GM06990 (cell line): ENCODE measurements around the gene ZNF598.

Experiments
- DNase-seq: peaks from one replicate; pipeline ENCODE4 v3.0.0-alpha.2; 2011; ENCODE audit not compliant: insufficient read length; ENCODE audit errors: extremely low read depth
- H3K27me3 ChIP-seq: replicated peaks from 2 replicates; pipeline ENCODE4 v1.6.0; 2011; ENCODE audit warnings: low read length; ENCODE audit not compliant: control insufficient read depth, insufficient read depth
- H3K36me3 ChIP-seq: 2 replicates; pipeline ENCODE4 v1.5.1; 2011; ENCODE audit warnings: low read length; ENCODE audit not compliant: control insufficient read depth, insufficient read depth
- H3K4me3 ChIP-seq: replicated peaks from 2 replicates; pipeline ENCODE4 v1.5.1; 2011; ENCODE audit warnings: low read depth, mild to moderate bottlenecking, control low read depth, low read length
- CTCF ChIP-seq: IDR thresholded peaks from 2 replicates; pipeline ENCODE4 v1.5.1; 2011; ENCODE audit warnings: low read length, control low read depth, mild to moderate bottlenecking, inconsistent platforms; ENCODE audit not compliant: insufficient read depth, poor library complexity, severe bottlenecking

Gene ZNF598

GRCh38 chr16:1973461-1974156 is 36.0 kb downstream of the ZNF598 start:
- Histone ChIP-seq H3K4me3 (no peak overlapping the region), H3K36me3 (peaks cover 36% of the 10 kb centered on the region), H3K27me3 (no peaks in the 10 kb centered on the region)
- no peak for TF ChIP-seq CTCF
- DNase-seq: no peak

GRCh38 chr16:1972490-1972877 is 37.1 kb downstream of the ZNF598 start:
- peak overlapping the region; percentile 93 for H3K4me3 ChIP-seq
- DNase-seq: no peak
- no peaks in the 10 kb centered on the region for H3K27me3 ChIP-seq
- peaks cover 28% of the 10 kb centered on the region for H3K36me3 ChIP-seq
- TF ChIP-seq CTCF: no peak

DNA sequence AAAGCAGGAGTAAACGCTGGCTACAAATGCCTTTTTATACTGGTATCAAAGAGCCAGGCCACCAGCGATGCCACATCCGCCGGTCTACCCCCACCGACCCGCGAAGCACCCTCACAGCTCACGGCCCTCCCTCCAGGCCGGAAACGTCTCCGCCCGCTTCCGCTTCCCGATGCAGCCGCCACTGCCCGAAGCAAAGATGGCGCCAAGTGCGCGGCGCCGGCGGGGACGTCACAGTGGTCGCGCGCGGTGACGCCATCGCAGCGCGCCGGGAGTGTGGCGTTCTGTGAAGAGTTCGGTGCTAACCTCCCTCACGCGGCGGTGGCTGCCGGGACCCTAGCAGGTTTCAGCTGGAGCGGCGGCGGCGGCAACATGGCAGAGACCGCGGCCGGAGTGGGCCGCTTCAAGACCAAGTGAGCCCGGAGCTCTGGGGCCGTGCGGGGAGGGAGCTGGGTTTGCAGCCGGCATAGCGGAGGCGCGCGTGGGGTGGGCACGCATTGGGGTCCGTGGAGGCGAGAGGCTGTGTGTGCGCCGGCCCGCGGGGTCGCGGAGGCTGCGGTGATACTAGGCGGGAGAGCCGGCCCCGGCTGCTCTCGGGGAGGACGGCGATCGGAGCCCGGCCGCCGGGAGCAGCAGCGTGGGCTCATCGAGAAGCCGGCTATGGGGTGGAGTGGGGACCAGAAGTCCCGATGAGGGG is 37.7 kb downstream of the ZNF598 start, which contains the start of gene TBL3:
TSS of gene TBL3 (plus strand) at position 258 of the 694 bp plus-strand sequence. CDS start at position 370, 112 bp downstream.
- no peaks in the 10 kb centered on the region for H3K27me3 ChIP-seq
- peak within 1 kb of the TSS; percentile 93 for H3K4me3 ChIP-seq
- peak; percentile 97 for DNase-seq
- peaks cover 26% of the 10 kb centered on the region for H3K36me3 ChIP-seq
- TF ChIP-seq CTCF: no peak

- DNase-seq: peak; percentile 9
- no peaks in the 10 kb centered on the region for H3K27me3 ChIP-seq
- H3K4me3 ChIP-seq: no peak overlapping the region
- no peak for TF ChIP-seq CTCF
- peaks cover 6% of the 10 kb centered on the region for H3K36me3 ChIP-seq
Measured at GRCh38 chr16:1968146-1968953, 41.3 kb downstream of the ZNF598 start.

- Histone ChIP-seq H3K27me3 (no peaks in the 10 kb centered on the region), H3K4me3 (peak within 1 kb of the TSS; percentile 83), H3K36me3 (peaks cover 19% of the 10 kb centered on the region)
- DNase-seq: no peak
- TF ChIP-seq CTCF: no peak
Measured at GRCh38 chr16:1966460-1966859, 43.2 kb downstream of the ZNF598 start, which contains the start of gene RNF151. Gene RNF151, plus strand, starts transcription at chr16:1966856. Its CDS starts 26 bp downstream, at chr16:1966882.
